Mesenchymal stem cell (in vitro differentiated cells and primary cell): ENCODE results near the gene PASD1.

ENCODE experiments used
- DNase-seq: peaks from one replicate; pipeline ENCODE4 v3.0.0-alpha.2; 2013
- H2AFZ ChIP-seq: one replicate; pipeline ENCODE4 v1.6.1; 2013; ENCODE audit warnings: low read depth, mild to moderate bottlenecking, control low read depth, inconsistent platforms, low read length, moderate library complexity
- H2AK5ac ChIP-seq: 2 replicates; pipeline ENCODE4 v1.6.1; 2013; ENCODE audit warnings: low read length, moderate library complexity, mild to moderate bottlenecking, inconsistent platforms; ENCODE audit not compliant: severe bottlenecking
- H2BK120ac ChIP-seq: one replicate; pipeline ENCODE4 v1.6.1; 2013; ENCODE audit warnings: low read depth, mild to moderate bottlenecking, inconsistent platforms, low read length, moderate library complexity
- H2BK12ac ChIP-seq, 2 experiments: one replicate each; pipeline ENCODE4 v1.6.1; 2013; ENCODE audit warnings: inconsistent platforms in 2 of 2, low read length in 2 of 2, mild to moderate bottlenecking in 2 of 2, moderate library complexity in 2 of 2, control low read depth in 1 of 2
- H2BK15ac ChIP-seq: one replicate; pipeline ENCODE4 v1.6.1; 2013; ENCODE audit warnings: mild to moderate bottlenecking, low read depth, inconsistent platforms; ENCODE audit not compliant: poor library complexity, severe bottlenecking
- H2BK5ac ChIP-seq: 2 replicates; pipeline ENCODE4 v1.6.1; 2013; ENCODE audit warnings: low read depth, mild to moderate bottlenecking, low read length, control low read depth, inconsistent platforms; ENCODE audit not compliant: poor library complexity, severe bottlenecking
- H3K14ac ChIP-seq, 2 experiments: one replicate each; pipeline ENCODE4 v1.6.1; 2013; ENCODE audit warnings: inconsistent platforms in 2 of 2, low read length in 2 of 2, control low read depth in 1 of 2, mild to moderate bottlenecking in 1 of 2, moderate library complexity in 1 of 2
- H3K18ac ChIP-seq, 2 experiments: one replicate each; pipeline ENCODE4 v1.6.1; 2013; ENCODE audit warnings: inconsistent platforms in 2 of 2, low read length in 2 of 2, control low read depth in 1 of 2, low read depth in 1 of 2, mild to moderate bottlenecking in 1 of 2
- H3K23ac ChIP-seq, 2 experiments: one replicate each; pipeline ENCODE4 v1.6.1; 2013; ENCODE audit warnings: inconsistent platforms in 2 of 2, low read length in 2 of 2, mild to moderate bottlenecking in 2 of 2, moderate library complexity in 2 of 2, control low read depth in 1 of 2
- H3K27ac ChIP-seq: 2 replicates; pipeline ENCODE4 v1.5.1; 2013; ENCODE audit warnings: mild to moderate bottlenecking, moderate library complexity, low read length, control low read depth, inconsistent platforms; ENCODE audit not compliant: poor library complexity, severe bottlenecking
- H3K27me3 ChIP-seq, 2 experiments: 2 replicates each; pipeline versions ENCODE4 v1.6.1 to v1.7.0; 2013; ENCODE audit warnings: low read length in 2 of 2, mild to moderate bottlenecking in 2 of 2, moderate library complexity in 2 of 2, control low read depth in 1 of 2, inconsistent platforms in 1 of 2; ENCODE audit not compliant: control insufficient read depth in 1 of 2, insufficient read depth in 1 of 2
- H3K36me3 ChIP-seq, 2 experiments: 2 replicates each; pipeline versions ENCODE4 v1.6.1 to v1.7.0; 2013; ENCODE audit warnings: low read length in 2 of 2, control low read depth in 1 of 2, inconsistent platforms in 1 of 2, low read depth in 1 of 2, mild to moderate bottlenecking in 1 of 2; ENCODE audit not compliant: insufficient read depth in 2 of 2, control insufficient read depth in 1 of 2
- H3K4ac ChIP-seq, 2 experiments: one replicate each; pipeline ENCODE4 v1.6.1; 2013; ENCODE audit warnings: inconsistent platforms in 2 of 2, low read length in 2 of 2, mild to moderate bottlenecking in 2 of 2, moderate library complexity in 2 of 2, control low read depth in 1 of 2, low read depth in 1 of 2
- H3K4me1 ChIP-seq: 2 replicates; pipeline ENCODE4 v1.6.1; 2013; ENCODE audit warnings: low read depth, low read length, control low read depth; ENCODE audit not compliant: control insufficient read depth, insufficient read depth
- H3K4me2 ChIP-seq: 2 replicates; pipeline ENCODE4 v1.6.1; 2013; ENCODE audit warnings: low read length, mild to moderate bottlenecking, inconsistent platforms; ENCODE audit not compliant: poor library complexity, severe bottlenecking
- H3K4me3 ChIP-seq, 2 experiments: 2 replicates each; pipeline versions ENCODE4 v1.5.1 to v1.7.0; 2013; ENCODE audit warnings: low read length in 2 of 2, mild to moderate bottlenecking in 2 of 2, control low read depth in 1 of 2, low read depth in 1 of 2; ENCODE audit not compliant: insufficient read depth in 1 of 2
- H3K79me1 ChIP-seq: replicated peaks from 2 replicates; pipeline ENCODE4 v1.6.1; 2013; ENCODE audit warnings: mild to moderate bottlenecking, control low read depth, low read length, inconsistent platforms; ENCODE audit not compliant: poor library complexity, severe bottlenecking
- H3K9ac ChIP-seq: 2 replicates; pipeline ENCODE4 v1.7.0; 2013; ENCODE audit warnings: mild to moderate bottlenecking, low read length, moderate library complexity
- H3K9me3 ChIP-seq: 2 replicates; pipeline ENCODE4 v1.7.0; 2013; ENCODE audit warnings: mild to moderate bottlenecking, low read length; ENCODE audit not compliant: control insufficient read depth
- H4K8ac ChIP-seq: one replicate; pipeline ENCODE4 v1.6.1; 2013; ENCODE audit warnings: inconsistent platforms, mild to moderate bottlenecking, low read length, moderate library complexity
- H4K91ac ChIP-seq: one replicate; pipeline ENCODE4 v1.6.1; 2013; ENCODE audit warnings: mild to moderate bottlenecking, low read length, inconsistent platforms
- WGBS: methylation state at CpG from one replicate; pipeline ENCODE4 v1.1.7; 2013; ENCODE audit warnings: mixed read lengths; 5-methylcytosine and 5-hydroxymethylcytosine counted together

Gene PASD1

GRCh38 chrX:151701531-151701930 lies 138.1 kb downstream of the PASD1 start:
- H2BK15ac ChIP-seq = no peak overlapping the region
- no peak overlapping the region for H3K18ac ChIP-seq
- H3K79me1 ChIP-seq = no peaks in the 10 kb centered on the region
- H4K8ac ChIP-seq = no peak overlapping the region
- no peaks in the 10 kb centered on the region for H3K4me1 ChIP-seq
- no peaks in the 10 kb centered on the region for H3K9me3 ChIP-seq
- H3K23ac ChIP-seq = no peak overlapping the region
- no peak overlapping the region for H3K9ac ChIP-seq
- no peak overlapping the region for H2BK12ac ChIP-seq
- no peak overlapping the region for H3K4me3 ChIP-seq
- H3K27ac ChIP-seq = no peak overlapping the region
- peaks cover 0 to 36% of the 10 kb centered on the region in 2 experiments for H3K27me3 ChIP-seq
- H2BK5ac ChIP-seq = no peak overlapping the region
- H3K36me3 ChIP-seq = no peaks in the 10 kb centered on the region
- no peak overlapping the region for H3K4ac ChIP-seq
- no peak overlapping the region for H2BK120ac ChIP-seq
- H2AK5ac ChIP-seq = no peak overlapping the region
- H2AFZ ChIP-seq = no peak overlapping the region
- WGBS = 79% methylated on average over 4 of the region's 7 CpGs
- no peak overlapping the region for H3K14ac ChIP-seq
- H3K4me2 ChIP-seq = no peak overlapping the region
- no peak for DNase-seq
- no peak overlapping the region for H4K91ac ChIP-seq

DNA sequence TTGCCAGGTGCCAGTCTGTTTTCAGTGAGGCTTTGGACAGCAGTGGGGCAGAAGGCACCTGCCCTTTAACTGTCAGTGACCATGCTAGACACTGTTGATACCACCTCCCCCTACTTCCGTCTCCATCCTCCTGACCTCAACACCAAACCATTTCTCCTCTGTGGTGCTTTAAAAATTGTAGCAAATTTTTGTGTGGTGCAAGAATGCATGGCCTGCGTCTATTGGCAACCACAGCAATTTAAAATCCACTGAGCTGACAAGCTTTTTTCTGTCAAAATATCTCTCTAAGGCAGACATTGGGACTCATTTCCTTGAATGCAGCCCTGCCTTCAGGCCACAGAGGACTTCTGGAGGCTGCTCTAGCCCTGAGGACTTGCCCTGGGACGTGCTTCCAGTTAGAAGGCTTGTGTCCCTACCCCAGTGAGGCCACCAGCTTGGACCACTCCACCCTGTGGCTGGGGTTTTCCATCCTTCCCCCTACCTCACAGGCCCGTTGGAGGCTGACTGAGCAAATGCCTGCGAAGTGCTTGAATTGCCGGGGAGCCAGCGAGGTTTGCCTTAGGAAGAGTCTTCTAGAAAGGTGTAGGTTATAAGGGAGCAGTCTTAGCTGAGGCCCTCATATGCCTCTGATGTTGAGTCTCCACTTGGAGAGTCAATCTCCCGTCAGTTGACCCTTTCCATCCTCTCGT lies 138.7 kb downstream of the PASD1 start:
- 37% methylated on average over 4 of the region's 9 CpGs for WGBS
- H3K36me3 ChIP-seq = no peaks in the 10 kb centered on the region
- no peak overlapping the region for H2BK15ac ChIP-seq
- H3K4me2 ChIP-seq = no peak overlapping the region
- no peaks in the 10 kb centered on the region for H3K9me3 ChIP-seq
- no peak overlapping the region for H2AFZ ChIP-seq
- no peak overlapping the region for H2AK5ac ChIP-seq
- no peak overlapping the region for H3K18ac ChIP-seq
- peaks cover 0 to 43% of the 10 kb centered on the region in 2 experiments for H3K27me3 ChIP-seq
- no peaks in the 10 kb centered on the region for H3K4me1 ChIP-seq
- no peak overlapping the region for H3K23ac ChIP-seq
- H3K4me3 ChIP-seq = no peak overlapping the region
- DNase-seq = no peak
- H3K9ac ChIP-seq = no peak overlapping the region
- no peak overlapping the region for H4K8ac ChIP-seq
- H2BK5ac ChIP-seq = no peak overlapping the region
- no peaks in the 10 kb centered on the region for H3K79me1 ChIP-seq
- H2BK12ac ChIP-seq = no peak overlapping the region
- no peak overlapping the region for H3K14ac ChIP-seq
- H4K91ac ChIP-seq = no peak overlapping the region
- H3K27ac ChIP-seq = no peak overlapping the region
- no peak overlapping the region for H2BK120ac ChIP-seq
- H3K4ac ChIP-seq = no peak overlapping the region

- H3K4me1 ChIP-seq = no peaks in the 10 kb centered on the region
- peaks cover 0 to 49% of the 10 kb centered on the region in 2 experiments for H3K27me3 ChIP-seq
- no peak overlapping the region for H3K18ac ChIP-seq
- no peak overlapping the region for H3K4ac ChIP-seq
- H2BK12ac ChIP-seq = no peak overlapping the region
- WGBS = 59% methylated on average over 6 of the region's 7 CpGs
- no peak overlapping the region for H3K14ac ChIP-seq
- H2BK120ac ChIP-seq = no peak overlapping the region
- H3K4me2 ChIP-seq = no peak overlapping the region
- no peak overlapping the region for H2AFZ ChIP-seq
- H4K91ac ChIP-seq = no peak overlapping the region
- H3K9me3 ChIP-seq = no peaks in the 10 kb centered on the region
- no peak overlapping the region for H2BK5ac ChIP-seq
- H3K27ac ChIP-seq = no peak overlapping the region
- H3K36me3 ChIP-seq = no peaks in the 10 kb centered on the region
- H4K8ac ChIP-seq = no peak overlapping the region
- no peaks in the 10 kb centered on the region for H3K79me1 ChIP-seq
- no peak overlapping the region for H2BK15ac ChIP-seq
- no peak overlapping the region for H3K23ac ChIP-seq
- H2AK5ac ChIP-seq = no peak overlapping the region
- no peak overlapping the region for H3K9ac ChIP-seq
- no peak for DNase-seq
- no peak overlapping the region for H3K4me3 ChIP-seq
Observed at GRCh38 chrX:151702741-151703340, 139.4 kb downstream of the PASD1 start.

- Histone ChIP-seq H3K27ac (no peak overlapping the region), H3K9ac (no peak overlapping the region), H4K91ac (no peak overlapping the region), H3K79me1 (no peaks in the 10 kb centered on the region), H2BK15ac (no peak overlapping the region), H3K4me3 (no peak overlapping the region), H2AFZ (no peak overlapping the region), H3K9me3 (no peaks in the 10 kb centered on the region), H3K27me3 (peaks cover 0 to 52% of the 10 kb centered on the region in 2 experiments), H2BK12ac (no peak overlapping the region), H2BK120ac (no peak overlapping the region), H3K4ac (no peak overlapping the region), H3K4me1 (no peaks in the 10 kb centered on the region), H3K36me3 (no peaks in the 10 kb centered on the region), H3K23ac (no peak overlapping the region), H3K14ac (no peak overlapping the region), H3K18ac (no peak overlapping the region), H4K8ac (no peak overlapping the region), H2AK5ac (no peak overlapping the region), H2BK5ac (no peak overlapping the region), H3K4me2 (no peak overlapping the region)
- 66% methylated on average over 7 of the region's 7 CpGs for WGBS
- DNase-seq = no peak
Observed at GRCh38 chrX:151703487-151703886, 140.0 kb downstream of the PASD1 start.
